Measurements from ENCODE around the gene FUT2.

FUT2 gene

DNA sequence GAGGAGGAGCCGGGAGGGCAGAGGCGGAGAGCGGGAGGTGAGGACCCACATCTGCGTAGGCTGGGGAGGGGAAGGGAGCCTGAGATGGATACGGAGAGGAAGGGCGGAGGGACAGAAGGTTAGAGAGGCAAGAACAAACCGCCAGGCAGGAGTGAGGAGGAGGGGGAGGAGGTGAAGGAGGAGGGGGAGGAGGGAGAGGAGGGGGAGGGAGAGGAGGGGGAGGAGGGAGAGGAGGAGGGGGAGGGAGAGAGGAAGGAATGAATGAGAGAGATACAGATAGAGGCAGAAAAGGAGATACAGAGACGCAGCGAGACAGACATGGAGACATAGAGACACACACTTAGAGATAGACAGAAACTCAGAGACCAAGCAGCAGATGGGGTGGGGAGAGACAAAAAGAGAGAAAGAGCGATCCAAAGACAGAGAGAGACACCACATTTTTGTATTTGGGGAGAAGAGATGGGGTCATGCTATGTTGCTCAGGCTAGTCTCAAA lies 49.0 kb upstream of the FUT2 start (continued):
- peak; percentile 97 for TF ChIP-seq ZFHX2 (tag by site-specific recombination; conservative IDR thresholded peaks at IDR 0.05)
- TF ChIP-seq EGR2 (tag by site-specific recombination; IDR thresholded peaks at IDR 0.05; ENCODE audit: low read depth), result peak; percentile 94
- no peak for TF ChIP-seq ZNF311 (tag by site-specific recombination; IDR thresholded peaks at IDR 0.05; ENCODE audit: borderline replicate concordance)
- TF ChIP-seq ZNF146 (tag by site-specific recombination; IDR thresholded peaks at IDR 0.05), result 0 out of 2 replicates have a peak, but pooled peaks have one; percentile 24
- TF ChIP-seq ZBTB48 (tag by site-specific recombination; IDR thresholded peaks at IDR 0.05), result no peak

DNA sequence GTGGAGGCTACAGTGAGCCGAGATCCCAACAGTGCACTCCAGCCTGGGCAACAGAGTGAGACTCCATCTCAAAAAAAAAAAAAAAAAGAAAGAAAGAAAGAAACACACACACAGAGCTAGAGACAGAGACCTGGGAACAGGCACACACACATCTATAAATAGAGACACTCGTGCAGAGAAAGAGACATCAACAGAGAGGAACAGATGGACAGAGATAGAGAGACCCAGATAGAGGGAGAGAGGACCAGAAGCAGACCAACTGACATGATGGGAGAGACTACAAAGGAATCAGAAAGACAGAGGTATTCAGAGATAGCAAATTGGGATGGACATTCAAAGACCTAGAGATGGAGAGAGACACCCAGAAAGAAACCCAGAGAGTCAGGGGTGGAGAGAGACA lies 47.6 kb upstream of the FUT2 start:
- Histone ChIP-seq H3K9me3 (ENCODE audit: control insufficient read depth, insufficient read depth, low read depth, low read length) (no peaks in the 10 kb centered on the region), H3K4me1 (ENCODE audit: control insufficient read depth, insufficient read depth, low read length) (peaks cover 9% of the 10 kb centered on the region), H3K4me3 (ENCODE audit: low read depth, low read length) (no peak overlapping the region), H3K36me3 (ENCODE audit: control insufficient read depth in 2 of 2, insufficient read depth in 1 of 2, low read length in 2 of 2) (no peaks in the 10 kb centered on the region), H3K27ac (ENCODE audit: extremely low read depth, low read depth, low read length) (no peak overlapping the region)
- POLR2A ChIA-PET, result no interaction called here
- TF ChIP-seq ZNF366 (tag by site-specific recombination; conservative IDR thresholded peaks at IDR 0.05), result peak; percentile 39; the same call in 1 of the 2 replicates
- TF ChIP-seq ZNF548 (tag by site-specific recombination; IDR thresholded peaks at IDR 0.05), result no peak
- CTCF ChIA-PET, result interaction anchor here (0.6 kb wide), 1 partner anchor 194 kb away, joined by 3 read pairs; no protein-coding TSS in a partner anchor

DNA sequence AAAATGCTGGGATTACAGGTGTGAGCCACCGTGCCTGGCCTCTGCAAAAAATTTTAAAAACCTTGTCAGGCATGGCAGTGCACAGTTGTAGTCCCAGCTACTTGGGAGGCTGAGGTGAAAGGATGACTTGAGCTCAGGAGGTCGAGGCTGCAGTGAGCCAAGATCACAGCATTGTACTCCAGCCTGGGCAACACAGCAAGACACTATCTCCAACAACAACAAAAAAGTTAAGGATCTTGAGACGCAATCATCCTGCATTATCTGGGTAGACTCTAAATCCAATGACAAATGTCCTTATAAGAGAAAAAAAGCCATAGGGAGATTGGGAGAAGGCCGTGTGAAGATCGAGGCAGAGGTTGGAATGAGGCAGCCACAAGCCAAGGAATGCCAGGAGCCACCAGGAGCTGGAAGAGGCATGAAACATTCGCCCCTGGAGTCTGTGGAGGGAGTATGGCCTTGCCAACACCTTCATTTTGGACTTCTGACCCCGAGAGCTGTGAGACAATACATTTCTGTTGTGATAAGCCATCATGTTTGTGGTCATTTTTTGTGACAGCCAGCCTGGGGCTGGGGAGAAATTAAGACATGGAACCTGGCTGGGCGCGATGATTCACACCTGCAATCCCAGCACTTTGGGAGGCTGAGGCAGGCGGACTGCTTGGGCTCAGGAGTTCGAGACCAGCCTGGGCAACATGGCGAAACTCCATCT lies 44.6 kb upstream of the FUT2 start:
- POLR2A ChIA-PET, result interaction anchor here (1.5 kb wide), 1 partner anchor 32 kb away, joined by 3 read pairs; the partner anchor contains the start of genes RPL18 and SPHK2
- Histone ChIP-seq H3K4me3 (ENCODE audit: low read depth, low read length) (no peak overlapping the region), H3K27ac (ENCODE audit: extremely low read depth, low read depth, low read length) (no peak overlapping the region), H3K36me3 (ENCODE audit: control insufficient read depth in 2 of 2, insufficient read depth in 1 of 2, low read length in 2 of 2) (no peaks in the 10 kb centered on the region; a peak in 1 of 3 replicates), H3K4me1 (ENCODE audit: control insufficient read depth, insufficient read depth, low read length) (peaks cover 6% of the 10 kb centered on the region), H3K9me3 (ENCODE audit: control insufficient read depth, insufficient read depth, low read depth, low read length) (no peaks in the 10 kb centered on the region)
- CTCF ChIA-PET, result interaction anchor here (0.6 to 1.8 kb wide), 5 partner anchors 23 to 549 kb away, joined by 3 to 7 read pairs (median 5); no protein-coding TSS in a partner anchor
- peak; percentile 79; the same call in 1 of the 2 replicates for TF ChIP-seq ZNF121 (tag by site-specific recombination; IDR thresholded peaks at IDR 0.05)
- TF ChIP-seq, protein P1, sequence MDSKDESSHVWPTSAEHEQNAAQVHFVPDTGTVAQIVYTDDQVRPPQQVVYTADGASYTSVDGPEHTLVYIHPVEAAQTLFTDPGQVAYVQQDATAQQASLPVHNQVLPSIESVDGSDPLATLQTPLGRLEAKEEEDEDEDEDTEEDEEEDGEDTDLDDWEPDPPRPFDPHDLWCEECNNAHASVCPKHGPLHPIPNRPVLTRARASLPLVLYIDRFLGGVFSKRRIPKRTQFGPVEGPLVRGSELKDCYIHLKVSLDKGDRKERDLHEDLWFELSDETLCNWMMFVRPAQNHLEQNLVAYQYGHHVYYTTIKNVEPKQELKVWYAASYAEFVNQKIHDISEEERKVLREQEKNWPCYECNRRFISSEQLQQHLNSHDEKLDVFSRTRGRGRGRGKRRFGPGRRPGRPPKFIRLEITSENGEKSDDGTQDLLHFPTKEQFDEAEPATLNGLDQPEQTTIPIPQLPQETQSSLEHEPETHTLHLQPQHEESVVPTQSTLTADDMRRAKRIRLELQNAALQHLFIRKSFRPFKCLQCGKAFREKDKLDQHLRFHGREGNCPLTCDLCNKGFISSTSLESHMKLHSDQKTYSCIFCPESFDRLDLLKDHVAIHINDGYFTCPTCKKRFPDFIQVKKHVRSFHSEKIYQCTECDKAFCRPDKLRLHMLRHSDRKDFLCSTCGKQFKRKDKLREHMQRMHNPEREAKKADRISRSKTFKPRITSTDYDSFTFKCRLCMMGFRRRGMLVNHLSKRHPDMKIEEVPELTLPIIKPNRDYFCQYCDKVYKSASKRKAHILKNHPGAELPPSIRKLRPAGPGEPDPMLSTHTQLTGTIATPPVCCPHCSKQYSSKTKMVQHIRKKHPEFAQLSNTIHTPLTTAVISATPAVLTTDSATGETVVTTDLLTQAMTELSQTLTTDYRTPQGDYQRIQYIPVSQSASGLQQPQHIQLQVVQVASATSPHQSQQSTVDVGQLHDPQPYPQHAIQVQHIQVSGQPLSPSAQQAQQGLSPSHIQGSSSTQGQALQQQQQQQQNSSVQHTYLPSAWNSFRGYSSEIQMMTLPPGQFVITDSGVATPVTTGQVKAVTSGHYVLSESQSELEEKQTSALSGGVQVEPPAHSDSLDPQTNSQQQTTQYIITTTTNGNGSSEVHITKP (tag by site-specific recombination; IDR thresholded peaks at IDR 0.05), result no peak
- no peak for TF ChIP-seq BCL11B (tag by site-specific recombination; IDR thresholded peaks at IDR 0.05; ENCODE audit: low read depth)
- no peak for TF ChIP-seq ZFP3 (tag by site-specific recombination; IDR thresholded peaks at IDR 0.05; ENCODE audit: low read depth)

DNA sequence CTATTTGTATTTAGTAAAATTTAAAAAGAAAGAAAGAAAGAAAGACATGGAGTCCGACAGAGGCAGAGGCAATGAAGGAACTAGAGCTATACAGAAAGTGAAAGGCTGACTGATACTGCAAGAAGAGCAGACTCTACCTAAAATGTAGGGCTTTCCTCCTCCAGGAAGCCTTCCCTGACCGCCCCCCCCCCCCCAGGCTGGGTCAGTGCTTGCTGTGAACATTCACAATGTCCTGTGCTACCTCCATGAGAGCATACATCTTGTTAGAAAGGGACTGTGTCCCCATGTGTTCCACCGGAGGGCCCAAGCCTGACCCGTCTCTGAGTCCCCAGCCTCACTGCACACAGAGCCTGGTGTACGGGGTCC lies 44.1 kb upstream of the FUT2 start:
- Histone ChIP-seq H3K4me1 (ENCODE audit: control insufficient read depth, insufficient read depth, low read length) (peaks cover 6% of the 10 kb centered on the region), H3K4me3 (ENCODE audit: low read depth, low read length) (no peak overlapping the region), H3K27ac (ENCODE audit: extremely low read depth, low read depth, low read length) (no peak overlapping the region), H3K9me3 (ENCODE audit: control insufficient read depth, insufficient read depth, low read depth, low read length) (no peaks in the 10 kb centered on the region), H3K36me3 (ENCODE audit: control insufficient read depth in 2 of 2, insufficient read depth in 1 of 2, low read length in 2 of 2) (no peaks in the 10 kb centered on the region; a peak in 1 of 3 replicates)
- ChIA-PET POLR2A (no interaction called here), CTCF (interaction anchor here (1.0 to 1.8 kb wide), 2 partner anchors 23 to 136 kb away, joined by 6 to 7 read pairs; no protein-coding TSS in a partner anchor)
- TF ChIP-seq, protein P2, sequence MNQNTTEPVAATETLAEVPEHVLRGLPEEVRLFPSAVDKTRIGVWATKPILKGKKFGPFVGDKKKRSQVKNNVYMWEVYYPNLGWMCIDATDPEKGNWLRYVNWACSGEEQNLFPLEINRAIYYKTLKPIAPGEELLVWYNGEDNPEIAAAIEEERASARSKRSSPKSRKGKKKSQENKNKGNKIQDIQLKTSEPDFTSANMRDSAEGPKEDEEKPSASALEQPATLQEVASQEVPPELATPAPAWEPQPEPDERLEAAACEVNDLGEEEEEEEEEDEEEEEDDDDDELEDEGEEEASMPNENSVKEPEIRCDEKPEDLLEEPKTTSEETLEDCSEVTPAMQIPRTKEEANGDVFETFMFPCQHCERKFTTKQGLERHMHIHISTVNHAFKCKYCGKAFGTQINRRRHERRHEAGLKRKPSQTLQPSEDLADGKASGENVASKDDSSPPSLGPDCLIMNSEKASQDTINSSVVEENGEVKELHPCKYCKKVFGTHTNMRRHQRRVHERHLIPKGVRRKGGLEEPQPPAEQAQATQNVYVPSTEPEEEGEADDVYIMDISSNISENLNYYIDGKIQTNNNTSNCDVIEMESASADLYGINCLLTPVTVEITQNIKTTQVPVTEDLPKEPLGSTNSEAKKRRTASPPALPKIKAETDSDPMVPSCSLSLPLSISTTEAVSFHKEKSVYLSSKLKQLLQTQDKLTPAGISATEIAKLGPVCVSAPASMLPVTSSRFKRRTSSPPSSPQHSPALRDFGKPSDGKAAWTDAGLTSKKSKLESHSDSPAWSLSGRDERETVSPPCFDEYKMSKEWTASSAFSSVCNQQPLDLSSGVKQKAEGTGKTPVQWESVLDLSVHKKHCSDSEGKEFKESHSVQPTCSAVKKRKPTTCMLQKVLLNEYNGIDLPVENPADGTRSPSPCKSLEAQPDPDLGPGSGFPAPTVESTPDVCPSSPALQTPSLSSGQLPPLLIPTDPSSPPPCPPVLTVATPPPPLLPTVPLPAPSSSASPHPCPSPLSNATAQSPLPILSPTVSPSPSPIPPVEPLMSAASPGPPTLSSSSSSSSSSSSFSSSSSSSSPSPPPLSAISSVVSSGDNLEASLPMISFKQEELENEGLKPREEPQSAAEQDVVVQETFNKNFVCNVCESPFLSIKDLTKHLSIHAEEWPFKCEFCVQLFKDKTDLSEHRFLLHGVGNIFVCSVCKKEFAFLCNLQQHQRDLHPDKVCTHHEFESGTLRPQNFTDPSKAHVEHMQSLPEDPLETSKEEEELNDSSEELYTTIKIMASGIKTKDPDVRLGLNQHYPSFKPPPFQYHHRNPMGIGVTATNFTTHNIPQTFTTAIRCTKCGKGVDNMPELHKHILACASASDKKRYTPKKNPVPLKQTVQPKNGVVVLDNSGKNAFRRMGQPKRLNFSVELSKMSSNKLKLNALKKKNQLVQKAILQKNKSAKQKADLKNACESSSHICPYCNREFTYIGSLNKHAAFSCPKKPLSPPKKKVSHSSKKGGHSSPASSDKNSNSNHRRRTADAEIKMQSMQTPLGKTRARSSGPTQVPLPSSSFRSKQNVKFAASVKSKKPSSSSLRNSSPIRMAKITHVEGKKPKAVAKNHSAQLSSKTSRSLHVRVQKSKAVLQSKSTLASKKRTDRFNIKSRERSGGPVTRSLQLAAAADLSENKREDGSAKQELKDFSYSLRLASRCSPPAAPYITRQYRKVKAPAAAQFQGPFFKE (tag by site-specific recombination; IDR thresholded peaks at IDR 0.05; ENCODE audit: borderline replicate concordance), result no peak
- TF ChIP-seq, protein P3, sequence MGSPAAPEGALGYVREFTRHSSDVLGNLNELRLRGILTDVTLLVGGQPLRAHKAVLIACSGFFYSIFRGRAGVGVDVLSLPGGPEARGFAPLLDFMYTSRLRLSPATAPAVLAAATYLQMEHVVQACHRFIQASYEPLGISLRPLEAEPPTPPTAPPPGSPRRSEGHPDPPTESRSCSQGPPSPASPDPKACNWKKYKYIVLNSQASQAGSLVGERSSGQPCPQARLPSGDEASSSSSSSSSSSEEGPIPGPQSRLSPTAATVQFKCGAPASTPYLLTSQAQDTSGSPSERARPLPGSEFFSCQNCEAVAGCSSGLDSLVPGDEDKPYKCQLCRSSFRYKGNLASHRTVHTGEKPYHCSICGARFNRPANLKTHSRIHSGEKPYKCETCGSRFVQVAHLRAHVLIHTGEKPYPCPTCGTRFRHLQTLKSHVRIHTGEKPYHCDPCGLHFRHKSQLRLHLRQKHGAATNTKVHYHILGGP (tag by site-specific recombination; IDR thresholded peaks at IDR 0.05), result no peak
- no peak for TF ChIP-seq BCL11B (tag by site-specific recombination; IDR thresholded peaks at IDR 0.05; ENCODE audit: low read depth)

Data from HEK293 (cell line).